ENCODE data around the gene FGD6.
A peak's percentile ranks its signal among the peaks of the same experiment; 100 is the strongest.

FGD6 gene

GRCh38 chr12:95231190-95231589 is 13.9 kb upstream of the FGD6 start:
- FAIRE-seq, result no peak

- FAIRE-seq, result no peak
These were observed 13.0 kb upstream of the FGD6 start for GRCh38 chr12:95230313-95230712.

- no peak for FAIRE-seq
These were observed 12.4 kb upstream of the FGD6 start for GRCh38 chr12:95229636-95230035.

GRCh38 chr12:95228617-95229016 is 11.3 kb upstream of the FGD6 start:
- no peak for FAIRE-seq

GRCh38 chr12:95227818-95228356 is 10.6 kb upstream of the FGD6 start:
- no peak for FAIRE-seq

GRCh38 chr12:95225645-95226212 is 8.5 kb upstream of the FGD6 start:
- no peak for FAIRE-seq

- no peak for FAIRE-seq
These were observed 7.2 kb upstream of the FGD6 start for GRCh38 chr12:95224202-95225170.

GRCh38 chr12:95220726-95221125 is 3.5 kb upstream of the FGD6 start:
- FAIRE-seq, result no peak

- no peak for FAIRE-seq
These were observed 2.9 kb upstream of the FGD6 start for GRCh38 chr12:95220190-95220589.

- no peak for FAIRE-seq
These were observed 1.2 kb upstream of the FGD6 start for GRCh38 chr12:95218150-95219133.

GRCh38 chr12:95216711-95217376 is 423 bp downstream of the FGD6 start:
- FAIRE-seq, result no peak

- FAIRE-seq, result peak; percentile 91
These were observed 1.3 kb downstream of the FGD6 start for GRCh38 chr12:95215949-95216348.

GRCh38 chr12:95214466-95214865 is 2.8 kb downstream of the FGD6 start:
- FAIRE-seq, result no peak

- no peak for FAIRE-seq
These were observed 3.3 kb downstream of the FGD6 start for GRCh38 chr12:95213928-95214327.

- no peak for FAIRE-seq
These were observed 4.1 kb downstream of the FGD6 start for GRCh38 chr12:95213119-95213518.

GRCh38 chr12:95212586-95212985 is 4.7 kb downstream of the FGD6 start:
- FAIRE-seq, result no peak

GRCh38 chr12:95208678-95209077 is 8.6 kb downstream of the FGD6 start:
- FAIRE-seq, result no peak

- FAIRE-seq, result no peak
These were observed 9.9 kb downstream of the FGD6 start for GRCh38 chr12:95207407-95207806.

GRCh38 chr12:95206916-95207315 is 10.4 kb downstream of the FGD6 start:
- FAIRE-seq, result no peak

- no peak for FAIRE-seq
These were observed 11.6 kb downstream of the FGD6 start for GRCh38 chr12:95205685-95206084.

- FAIRE-seq, result no peak
These were observed 12.1 kb downstream of the FGD6 start for GRCh38 chr12:95205016-95205624.
